ENCODE measurements around the gene BCAS4. TPM values are rescaled to one million over a fixed set of nuclear protein-coding genes. Genes with fewer than 3 reads are reported as not detected.
"Not testable (repeated sequence)": the region's sequence is repeated elsewhere in the genome, so short reads cannot be mapped to it uniquely, and the experiment has no call there.

The BCAS4 gene
- total RNA-seq, 1 experiment from 2014 or later = 20.7 TPM

- in situ Hi-C loops (cut with HindIII; ENCODE audit: low sequenced_read_pairs) = not testable (repeated sequence)
- peak; percentile 29 for DNase-seq (ENCODE audit: low spot score)
Observed at GRCh38 chr20:50793575-50794016, 1.3 kb upstream of the BCAS4 start.

- in situ Hi-C loops (cut with HindIII; ENCODE audit: low sequenced_read_pairs) = no loop called here
- DNase-seq (ENCODE audit: low spot score) = no peak
Observed at GRCh38 chr20:50794181-50794845, 548 bp upstream of the BCAS4 start.

GRCh38 chr20:50797142-50797541 is 2.3 kb downstream of the BCAS4 start:
- in situ Hi-C loops (cut with HindIII; ENCODE audit: low sequenced_read_pairs) = no loop called here
- no peak for DNase-seq (ENCODE audit: low spot score)

GRCh38 chr20:50798650-50799049 is 3.8 kb downstream of the BCAS4 start:
- in situ Hi-C loops (cut with HindIII; ENCODE audit: low sequenced_read_pairs) = no loop called here
- DNase-seq (ENCODE audit: low spot score) = no peak

GRCh38 chr20:50799176-50799889 is 4.5 kb downstream of the BCAS4 start:
- DNase-seq (ENCODE audit: low spot score) = no peak
- in situ Hi-C loops (cut with HindIII; ENCODE audit: low sequenced_read_pairs) = no loop called here

GRCh38 chr20:50799890-50800550 is 5.2 kb downstream of the BCAS4 start:
- in situ Hi-C loops (cut with HindIII; ENCODE audit: low sequenced_read_pairs) = no loop called here
- no peak for DNase-seq (ENCODE audit: low spot score)

GRCh38 chr20:50800986-50801746 is 6.3 kb downstream of the BCAS4 start:
- DNase-seq (ENCODE audit: low spot score); in situ Hi-C loops (cut with HindIII; ENCODE audit: low sequenced_read_pairs): not testable (repeated sequence)

- DNase-seq (ENCODE audit: low spot score) = no peak
- in situ Hi-C loops (cut with HindIII; ENCODE audit: low sequenced_read_pairs) = no loop called here
Observed at GRCh38 chr20:50801747-50802125, 6.9 kb downstream of the BCAS4 start.

- in situ Hi-C loops (cut with HindIII; ENCODE audit: low sequenced_read_pairs) = no loop called here
Observed at GRCh38 chr20:50802289-50802688, 7.4 kb downstream of the BCAS4 start.

GRCh38 chr20:50804437-50805348 is 9.8 kb downstream of the BCAS4 start:
- no peak for DNase-seq (ENCODE audit: low spot score)
- in situ Hi-C loops (cut with HindIII; ENCODE audit: low sequenced_read_pairs) = no loop called here

More at GRCh38 chr20:50802289-50802688, 7.4 kb downstream of the BCAS4 start:
- no peak for DNase-seq (ENCODE audit: low spot score)

GRCh38 chr20:50805349-50805684 is 10.5 kb downstream of the BCAS4 start:
- in situ Hi-C loops (cut with HindIII; ENCODE audit: low sequenced_read_pairs) = no loop called here
- DNase-seq (ENCODE audit: low spot score) = no peak

- in situ Hi-C loops (cut with HindIII; ENCODE audit: low sequenced_read_pairs) = no loop called here
- DNase-seq (ENCODE audit: low spot score) = no peak
Observed at GRCh38 chr20:50806126-50806768, 11.4 kb downstream of the BCAS4 start.

GRCh38 chr20:50810063-50810462 is 15.2 kb downstream of the BCAS4 start:
- in situ Hi-C loops (cut with HindIII; ENCODE audit: low sequenced_read_pairs) = no loop called here
- DNase-seq (ENCODE audit: low spot score) = no peak

- in situ Hi-C loops (cut with HindIII; ENCODE audit: low sequenced_read_pairs) = no loop called here
- DNase-seq (ENCODE audit: low spot score) = no peak
Observed at GRCh38 chr20:50810842-50811241, 16.0 kb downstream of the BCAS4 start.

- DNase-seq (ENCODE audit: low spot score) = no peak
- in situ Hi-C loops (cut with HindIII; ENCODE audit: low sequenced_read_pairs) = no loop called here
Observed at GRCh38 chr20:50813101-50813643, 18.3 kb downstream of the BCAS4 start.

- DNase-seq (ENCODE audit: low spot score) = no peak
- in situ Hi-C loops (cut with HindIII; ENCODE audit: low sequenced_read_pairs) = no loop called here
Observed at GRCh38 chr20:50813801-50814200, 18.9 kb downstream of the BCAS4 start.

- in situ Hi-C loops (cut with HindIII; ENCODE audit: low sequenced_read_pairs) = no loop called here
- no peak for DNase-seq (ENCODE audit: low spot score)
Observed at GRCh38 chr20:50814438-50815161, 19.7 kb downstream of the BCAS4 start.
